HepG2 (cell line): ENCODE data around the gene MARCHF9. TPM values are rescaled to one million over a fixed set of nuclear protein-coding genes. Genes with fewer than 3 reads are reported as not detected.

ENCODE experiments used
- ATAC-seq: fragments of 200-7000 bp; cut with Tn5 transposase; 3 replicates; pipeline ENCODE4 v1.9.1; 2020; ENCODE audit warnings: mild to moderate bottlenecking, moderate library complexity
- BruUV-seq: library from RNA; stranded (reverse); fragments of 400-500 nt; replicated peaks from 2 replicates; lab custom pipeline; 2021; lab: Mats Ljungman, UMichigan
- CTCF ChIA-PET: fragments of 300-600 bp; formaldehyde crosslinking; extraction: SDS; loops from one replicate; lab custom pipeline; 2021; ENCODE audit warnings: low total read pairs, inconsistent platforms, low intra/inter-chr PET ratio; lab: Yijun Ruan, JAX
- POLR2A ChIA-PET: fragments of 350-600 bp; sonication (Branson Sonifier 250); formaldehyde crosslinking; loops from one replicate; lab custom pipeline; 2020; ENCODE audit warnings: antibody characterized with exemption, inconsistent platforms; lab: Yijun Ruan, JAX
- DNase-seq: peaks from one replicate; pipeline ENCODE4 v3.0.0-alpha.2; 2015; ENCODE audit warnings: low spot score
- FAIRE-seq: peaks from 3 replicates; lab custom pipeline; 2011; peaks lifted over from hg19 to GRCh38; lab: Jason Lieb, UNC
- H2AFZ ChIP-seq: one replicate; pipeline ENCODE4 v1.6.1; 2011; ENCODE audit warnings: low read length, inconsistent platforms
- H3K27ac ChIP-seq: fragments of 300-600 bp; 3 replicates; pipeline ENCODE4 v1.8.0; 2011; ENCODE audit warnings: mixed run types, mild to moderate bottlenecking, mixed read lengths, low read length, inconsistent platforms; ENCODE audit not compliant: insufficient read depth; ENCODE audit errors: extremely low read length
- H3K27me3 ChIP-seq, 2 experiments: fragments of 200-600 bp in 1 of 2; 2 replicates in 1 of 2; 3 replicates in 1 of 2; pipeline versions ENCODE4 v1.6.0 to v1.8.0; 2011; ENCODE audit warnings: low read length in 2 of 2, mild to moderate bottlenecking in 2 of 2, moderate library complexity in 2 of 2, inconsistent platforms in 1 of 2; ENCODE audit not compliant: insufficient read depth in 2 of 2, control insufficient read depth in 1 of 2
- H3K36me3 ChIP-seq, 2 experiments: fragments of 200-600 bp in 1 of 2; replicated peaks in 1 of 2; 2 replicates in 1 of 2; 3 replicates in 1 of 2; pipeline versions ENCODE4 v1.5.1 to v1.8.0; 2011; ENCODE audit warnings: low read length in 2 of 2, inconsistent platforms in 1 of 2; ENCODE audit not compliant: insufficient read depth in 2 of 2, control insufficient read depth in 1 of 2
- H3K4me1 ChIP-seq: 2 replicates; pipeline ENCODE4 v1.5.1; 2012; ENCODE audit warnings: low read length, inconsistent platforms; ENCODE audit not compliant: insufficient read depth
- H3K4me2 ChIP-seq: 2 replicates; pipeline ENCODE4 v1.6.0; 2011; ENCODE audit warnings: low read depth, low read length, inconsistent platforms
- H3K4me3 ChIP-seq, 3 experiments: fragments of 200-600 bp in 1 of 3; sonication (generic), shearing (Covaris generic) in 1 of 3; replicated peaks in 1 of 3; 2 replicates each; pipeline ENCODE4 v1.5.1; 2011 to 2016; ENCODE audit warnings: low read length in 3 of 3, inconsistent platforms in 2 of 3, low read depth in 2 of 3, mild to moderate bottlenecking in 2 of 3, control low read depth in 1 of 3, mixed read lengths in 1 of 3; ENCODE audit not compliant: insufficient read depth in 1 of 3
- H3K79me2 ChIP-seq: one replicate; pipeline ENCODE4 v1.6.1; 2011; ENCODE audit warnings: low read length, inconsistent platforms; ENCODE audit not compliant: insufficient read depth
- H3K9ac ChIP-seq: 2 replicates; pipeline ENCODE4 v1.6.0; 2011; ENCODE audit warnings: mild to moderate bottlenecking, low read depth, low read length, inconsistent platforms; ENCODE audit not compliant: insufficient read depth
- H3K9me3 ChIP-seq: 2 replicates; pipeline ENCODE4 v1.5.1; 2012; ENCODE audit warnings: mild to moderate bottlenecking, low read length
- H4K20me1 ChIP-seq: 2 replicates; pipeline ENCODE4 v1.6.0; 2011; ENCODE audit warnings: inconsistent platforms, mild to moderate bottlenecking, low read length, moderate library complexity; ENCODE audit not compliant: insufficient read depth
- ATF7 ChIP-seq, 2 experiments: fragments of 450-650 bp in 1 of 2; sonication (generic) in 1 of 2; formaldehyde crosslinking in 1 of 2; IDR thresholded peaks; 2 replicates each; pipeline versions ENCODE4 v1.4.0 to v1.6.1; 2016 to 2020; ENCODE audit warnings: antibody characterized with exemption in 1 of 2, mild to moderate bottlenecking in 1 of 2, missing genetic modification reagents in 1 of 2
- CEBPB ChIP-seq: IDR thresholded peaks from 2 replicates; pipeline ENCODE4 v1.6.1; 2011; ENCODE audit warnings: low read depth, low read length, improper control_type of control experiment, borderline replicate concordance
- FOXA3 ChIP-seq: IDR thresholded peaks from 2 replicates; pipeline ENCODE4 v1.6.1; 2016; ENCODE audit warnings: missing genetic modification reagents, missing compliant biosample characterization
- HES4 ChIP-seq: sonication (generic); formaldehyde crosslinking; IDR thresholded peaks from 2 replicates; pipeline ENCODE4 v1.9.0; 2021; ENCODE audit warnings: mild to moderate bottlenecking, missing genetic modification reagents, borderline replicate concordance
- KDM5B ChIP-seq: sonication (generic); formaldehyde crosslinking; IDR thresholded peaks from 2 replicates; pipeline ENCODE4 v1.4.0; 2020; ENCODE audit warnings: missing genetic modification reagents, mild to moderate bottlenecking, borderline replicate concordance
- MLLT10 ChIP-seq: sonication (generic); formaldehyde crosslinking; IDR thresholded peaks from 2 replicates; pipeline ENCODE4 v1.4.0; 2020; ENCODE audit warnings: missing genetic modification reagents
- NAIF1 ChIP-seq: sonication (generic); formaldehyde crosslinking; IDR thresholded peaks from 2 replicates; pipeline ENCODE4 v1.5.0; 2020; ENCODE audit warnings: mild to moderate bottlenecking, missing genetic modification reagents, borderline replicate concordance
- RXRB ChIP-seq: IDR thresholded peaks from 2 replicates; pipeline ENCODE4 v1.6.1; 2016; ENCODE audit warnings: borderline replicate concordance, missing genetic modification reagents, missing compliant biosample characterization
- SP5 ChIP-seq: IDR thresholded peaks from 2 replicates; pipeline ENCODE4 v1.6.1; 2016; ENCODE audit warnings: low read depth, borderline replicate concordance
- TBP ChIP-seq: sonication (generic); formaldehyde crosslinking; IDR thresholded peaks from 2 replicates; pipeline ENCODE4 v1.5.0; 2020; ENCODE audit warnings: missing genetic modification reagents
- TEAD2 ChIP-seq: sonication (generic); formaldehyde crosslinking; IDR thresholded peaks from 2 replicates; pipeline ENCODE4 v1.9.0; 2021; ENCODE audit warnings: missing genetic modification reagents
- ZNF383 ChIP-seq: sonication (generic); formaldehyde crosslinking; IDR thresholded peaks from 2 replicates; pipeline ENCODE4 v1.4.0; 2020; ENCODE audit warnings: missing genetic modification reagents, mild to moderate bottlenecking, borderline replicate concordance
- ZNF501 ChIP-seq: sonication (generic); formaldehyde crosslinking; IDR thresholded peaks from 2 replicates; pipeline ENCODE4 v1.5.1; 2020; ENCODE audit warnings: mild to moderate bottlenecking, moderate library complexity, missing genetic modification reagents
- ZNF550 ChIP-seq: sonication (generic); formaldehyde crosslinking; IDR thresholded peaks from 2 replicates; pipeline ENCODE4 v1.4.0; 2020; ENCODE audit warnings: mild to moderate bottlenecking, missing genetic modification reagents, borderline replicate concordance
- ZNF562 ChIP-seq: sonication (generic); formaldehyde crosslinking; IDR thresholded peaks from 2 replicates; pipeline ENCODE4 v1.8.0; 2022; ENCODE audit warnings: missing genetic modification reagents, borderline replicate concordance
- ZNF775 ChIP-seq: sonication (generic); formaldehyde crosslinking; IDR thresholded peaks from 2 replicates; pipeline ENCODE4 v1.4.0; 2020; ENCODE audit warnings: missing genetic modification reagents, mild to moderate bottlenecking, moderate library complexity, borderline replicate concordance
- WGBS: methylation state at CpG from one replicate; pipeline ENCODE4 v1.1.6; 2017; ENCODE audit warnings: low lambda C conversion rate; 5-methylcytosine and 5-hydroxymethylcytosine counted together
- in situ Hi-C: cut with HindIII; loops from 2 replicates; pipeline ENCODE4 v1.10.0; 2017; ENCODE audit warnings: low pct_unique_long_range_greater_than_20kb; ENCODE audit not compliant: extremely low pct_ligation_motif_present
- intact Hi-C: fragments of 100-400 bp; cut with micrococcal nuclease; formaldehyde crosslinking; loops from one replicate; pipeline ENCODE4 v1.10.0; 2022; ENCODE audit not compliant: unreplicated experiment
- polyA plus RNA-seq, 8 experiments: library from polyadenylated mRNA; depleted of rRNA in 3 of 8; stranded (reverse) in 7 of 8; unstranded in 1 of 8; fragments of >200 nt; fragmentation: Illumina TruSeq in 4 of 8; extraction: Trizol in 4 of 8; gene quantifications; 2 replicates each; pipeline versions ENCODE4 v1.2.1 to v1.2.3, GENCODE V29; 2011 to 2016; ENCODE audit warnings: low read depth in 4 of 8, missing spikeins in 1 of 8, mixed read lengths in 1 of 8; ENCODE audit not compliant: insufficient read depth in 1 of 8
- total RNA-seq, 5 experiments: library from RNA; depleted of rRNA; stranded (reverse); fragments of >200 nt; fragmentation: Illumina TruSeq; extraction: Trizol; gene quantifications; 2 replicates each; pipeline ENCODE4 v1.2.3, GENCODE V29; 2016; ENCODE audit warnings: low read depth in 1 of 5
- TF ChIP-seq, protein P1 (sequence below): sonication (generic); formaldehyde crosslinking; IDR thresholded peaks from 2 replicates; pipeline ENCODE4 v1.9.0; 2021; ENCODE audit warnings: missing genetic modification reagents, borderline replicate concordance
- TF ChIP-seq, protein P2 (sequence below): sonication (generic); formaldehyde crosslinking; IDR thresholded peaks from 2 replicates; pipeline ENCODE4 v1.4.0; 2020; ENCODE audit warnings: missing genetic modification reagents, mild to moderate bottlenecking, borderline replicate concordance

The MARCHF9 gene
- total and polyA plus RNA-seq, 2 of the 13 experiments (the other 11 are each of a cell fraction or from before 2014, with no cell fraction given): 5.7 to 9.6 TPM

DNA sequence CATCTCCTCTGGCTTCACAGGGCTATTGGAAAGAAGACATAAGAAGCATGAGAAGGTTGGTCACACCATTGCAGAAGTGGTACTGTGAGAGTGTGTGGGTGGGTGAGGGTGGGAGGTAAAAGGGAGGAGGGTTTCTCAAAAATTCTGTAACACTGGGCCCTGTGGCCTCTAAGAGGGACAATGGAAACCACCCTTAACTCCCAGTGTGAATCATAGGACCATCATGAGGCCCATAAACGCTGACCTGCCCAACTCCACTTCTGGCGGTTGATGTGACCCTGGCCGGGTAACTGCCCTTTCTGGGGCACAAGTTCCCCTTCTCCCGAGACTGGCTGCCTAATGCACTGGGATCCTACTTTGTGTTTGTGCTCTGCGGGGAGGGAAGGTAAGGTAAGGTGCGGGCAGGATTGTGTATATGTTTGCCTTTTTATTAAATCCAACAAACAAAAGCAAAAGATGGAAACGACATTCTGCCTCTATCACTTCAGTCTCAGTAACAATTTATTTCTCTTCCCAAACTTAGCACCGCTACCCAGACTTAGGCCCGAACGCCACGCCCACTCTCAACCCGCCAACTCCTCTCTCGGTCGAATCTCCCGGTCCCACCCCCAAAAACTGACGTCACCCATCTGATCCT is 16.5 kb downstream of the MARCHF9 start (continued):
- TF ChIP-seq ZNF383 (CRISPR knock-in tag) (no peak), TBP (CRISPR knock-in tag) (0 out of 2 replicates have a peak, but pooled peaks have one; percentile 16), ATF7 (IDR thresholded peaks at IDR 0.05) (peak; percentile 98), ATF7 (CRISPR knock-in tag; IDR thresholded peaks at IDR 0.05) (no peak), ZNF775 (CRISPR knock-in tag) (no peak)
- TF ChIP-seq, all 625 proteins: peak for 8

DNA sequence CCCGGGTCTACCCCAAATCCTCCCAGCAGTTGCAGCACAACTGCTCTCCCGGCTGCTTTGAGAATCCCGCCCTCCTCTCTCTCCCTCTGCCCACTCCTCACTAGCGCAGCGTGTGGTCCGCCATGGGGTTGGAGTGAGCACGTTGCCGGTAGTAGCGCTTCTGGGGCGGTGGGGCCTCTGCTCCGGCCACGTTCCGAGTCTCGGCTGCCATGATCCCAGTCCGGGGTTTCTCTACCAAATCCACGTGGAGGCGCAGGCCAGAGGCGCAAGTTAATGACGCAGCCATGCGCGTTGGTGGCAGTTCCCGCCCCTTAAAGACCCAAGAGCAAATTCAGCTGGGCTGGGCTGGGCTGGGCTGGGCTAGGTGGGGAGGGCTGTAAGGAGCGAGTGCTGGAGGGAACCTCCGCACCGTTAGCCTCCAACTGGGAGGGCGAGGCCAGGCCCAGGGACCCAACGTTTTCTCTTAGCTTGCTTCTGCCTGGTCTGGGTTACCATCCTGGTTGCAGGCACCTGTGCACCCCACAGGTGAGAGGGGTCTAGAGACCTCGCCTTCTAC is 17.0 kb downstream of the MARCHF9 start, which contains the start of gene METTL1:
TSS of gene METTL1 (minus strand) at position 233 of the 556 bp plus-strand sequence. CDS start at position 211, 22 bp downstream.
- DNase-seq (peak; percentile 95), FAIRE-seq (no peak), ATAC-seq (peak; percentile 91)
- intact Hi-C loops: loop anchor here (1.0 to 5.0 kb wide), 2 partner anchors 10 to 70 kb away; partner anchors contain the start of gene TSFM
- in situ Hi-C loops: no loop called here
- H3K9ac ChIP-seq: peak within 1 kb of the TSS; percentile 94
- H3K4me3 ChIP-seq: peak within 1 kb of the TSS; percentile 77 to 89 (median 78)
- ChIA-PET POLR2A (interaction anchor here (0.6 to 1.8 kb wide), 24 partner anchors 10 to 1081 kb away, joined by 3 to 15 read pairs (median 4); partner anchors contain the start of genes ARHGEF25, ATP23, CDK4 and CTDSP2), CTCF (no interaction called here)
- peak within 1 kb of the TSS; percentile 97 for H3K27ac ChIP-seq
- H3K79me2 ChIP-seq: peaks cover 17% of the 10 kb centered on the region
- H3K4me2 ChIP-seq: peak within 1 kb of the TSS; percentile 96
- no TSS peak for BruUV-seq
- H4K20me1 ChIP-seq: no peaks in the 10 kb centered on the region
- no peaks in the 10 kb centered on the region; a peak in 1 of 5 replicates for H3K27me3 ChIP-seq
- no peaks in the 10 kb centered on the region for H3K9me3 ChIP-seq
- peak within 1 kb of the TSS; percentile 62 for H2AFZ ChIP-seq
- peaks cover 23% of the 10 kb centered on the region for H3K4me1 ChIP-seq
- peaks cover 18% of the 10 kb centered on the region in 2 experiments for H3K36me3 ChIP-seq
- WGBS: 4% methylated on average over 7 of the region's 28 CpGs
- TF ChIP-seq ZNF562: no peak
- TF ChIP-seq, protein P1, sequence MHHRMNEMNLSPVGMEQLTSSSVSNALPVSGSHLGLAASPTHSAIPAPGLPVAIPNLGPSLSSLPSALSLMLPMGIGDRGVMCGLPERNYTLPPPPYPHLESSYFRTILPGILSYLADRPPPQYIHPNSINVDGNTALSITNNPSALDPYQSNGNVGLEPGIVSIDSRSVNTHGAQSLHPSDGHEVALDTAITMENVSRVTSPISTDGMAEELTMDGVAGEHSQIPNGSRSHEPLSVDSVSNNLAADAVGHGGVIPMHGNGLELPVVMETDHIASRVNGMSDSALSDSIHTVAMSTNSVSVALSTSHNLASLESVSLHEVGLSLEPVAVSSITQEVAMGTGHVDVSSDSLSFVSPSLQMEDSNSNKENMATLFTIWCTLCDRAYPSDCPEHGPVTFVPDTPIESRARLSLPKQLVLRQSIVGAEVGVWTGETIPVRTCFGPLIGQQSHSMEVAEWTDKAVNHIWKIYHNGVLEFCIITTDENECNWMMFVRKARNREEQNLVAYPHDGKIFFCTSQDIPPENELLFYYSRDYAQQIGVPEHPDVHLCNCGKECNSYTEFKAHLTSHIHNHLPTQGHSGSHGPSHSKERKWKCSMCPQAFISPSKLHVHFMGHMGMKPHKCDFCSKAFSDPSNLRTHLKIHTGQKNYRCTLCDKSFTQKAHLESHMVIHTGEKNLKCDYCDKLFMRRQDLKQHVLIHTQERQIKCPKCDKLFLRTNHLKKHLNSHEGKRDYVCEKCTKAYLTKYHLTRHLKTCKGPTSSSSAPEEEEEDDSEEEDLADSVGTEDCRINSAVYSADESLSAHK (CRISPR knock-in tag): peak; percentile 44; the same call in 1 of the 2 replicates
- TF ChIP-seq CEBPB: no peak
- peak; percentile 96 for TF ChIP-seq ZNF501 (CRISPR knock-in tag)
- TF ChIP-seq RXRB (CRISPR knock-in tag): peak; percentile 56
- TF ChIP-seq HES4 (CRISPR knock-in tag): peak; percentile 56; the same call in 1 of the 2 replicates
- TF ChIP-seq FOXA3 (CRISPR knock-in tag): peak; percentile 56; the same call in 1 of the 2 replicates
- TF ChIP-seq, protein P2, sequence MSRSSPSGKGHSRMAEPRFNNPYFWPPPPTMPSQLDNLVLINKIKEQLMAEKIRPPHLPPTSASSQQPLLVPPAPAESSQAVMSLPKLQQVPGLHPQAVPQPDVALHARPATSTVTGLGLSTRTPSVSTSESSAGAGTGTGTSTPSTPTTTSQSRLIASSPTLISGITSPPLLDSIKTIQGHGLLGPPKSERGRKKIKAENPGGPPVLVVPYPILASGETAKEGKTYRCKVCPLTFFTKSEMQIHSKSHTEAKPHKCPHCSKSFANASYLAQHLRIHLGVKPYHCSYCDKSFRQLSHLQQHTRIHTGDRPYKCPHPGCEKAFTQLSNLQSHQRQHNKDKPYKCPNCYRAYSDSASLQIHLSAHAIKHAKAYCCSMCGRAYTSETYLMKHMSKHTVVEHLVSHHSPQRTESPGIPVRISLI (CRISPR knock-in tag): peak; percentile 61; the same call in 1 of the 2 replicates
- TF ChIP-seq KDM5B (CRISPR knock-in tag): peak; percentile 85
- TF ChIP-seq NAIF1 (CRISPR knock-in tag): peak; percentile 57; the same call in 1 of the 2 replicates
- TF ChIP-seq MLLT10 (CRISPR knock-in tag): no peak
- peak; percentile 73 for TF ChIP-seq SP5
- TF ChIP-seq TEAD2 (CRISPR knock-in tag): no peak
- TF ChIP-seq ZNF550 (CRISPR knock-in tag): no peak
